Neural cell (in vitro differentiated cells): ENCODE measurements around the gene OR51L1.

Source experiments
- TF ChIP-seq, protein P1 (sequence below): fragments of 450-650 bp; IDR thresholded peaks from 2 replicates; pipeline ENCODE4 v1.5.1; 2014; ENCODE audit warnings: antibody characterized with exemption, mild to moderate bottlenecking, moderate library complexity; ENCODE audit not compliant: poor library complexity, severe bottlenecking
- TF ChIP-seq, protein P2 (sequence below): IDR thresholded peaks from 2 replicates; pipeline ENCODE4 v1.6.1; 2012; ENCODE audit warnings: borderline replicate concordance

DNA sequence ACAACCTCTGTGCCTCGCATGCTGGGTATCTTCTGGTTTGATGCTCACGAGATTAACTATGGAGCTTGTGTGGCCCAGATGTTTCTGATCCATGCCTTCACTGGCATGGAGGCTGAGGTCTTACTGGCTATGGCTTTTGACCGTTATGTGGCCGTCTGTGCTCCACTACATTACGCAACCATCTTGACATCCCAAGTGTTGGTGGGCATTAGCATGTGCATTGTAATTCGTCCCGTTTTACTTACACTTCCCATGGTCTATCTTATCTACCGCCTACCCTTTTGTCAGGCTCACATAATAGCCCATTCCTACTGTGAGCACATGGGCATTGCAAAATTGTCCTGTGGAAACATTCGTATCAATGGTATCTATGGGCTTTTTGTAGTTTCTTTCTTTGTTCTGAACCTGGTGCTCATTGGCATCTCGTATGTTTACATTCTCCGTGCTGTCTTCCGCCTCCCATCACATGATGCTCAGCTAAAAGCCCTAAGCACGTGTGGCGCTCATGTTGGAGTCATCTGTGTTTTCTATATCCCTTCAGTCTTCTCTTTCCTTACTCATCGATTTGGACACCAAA lies 52.2 kb downstream of the OR51L1 start:
- TF ChIP-seq, protein P1, sequence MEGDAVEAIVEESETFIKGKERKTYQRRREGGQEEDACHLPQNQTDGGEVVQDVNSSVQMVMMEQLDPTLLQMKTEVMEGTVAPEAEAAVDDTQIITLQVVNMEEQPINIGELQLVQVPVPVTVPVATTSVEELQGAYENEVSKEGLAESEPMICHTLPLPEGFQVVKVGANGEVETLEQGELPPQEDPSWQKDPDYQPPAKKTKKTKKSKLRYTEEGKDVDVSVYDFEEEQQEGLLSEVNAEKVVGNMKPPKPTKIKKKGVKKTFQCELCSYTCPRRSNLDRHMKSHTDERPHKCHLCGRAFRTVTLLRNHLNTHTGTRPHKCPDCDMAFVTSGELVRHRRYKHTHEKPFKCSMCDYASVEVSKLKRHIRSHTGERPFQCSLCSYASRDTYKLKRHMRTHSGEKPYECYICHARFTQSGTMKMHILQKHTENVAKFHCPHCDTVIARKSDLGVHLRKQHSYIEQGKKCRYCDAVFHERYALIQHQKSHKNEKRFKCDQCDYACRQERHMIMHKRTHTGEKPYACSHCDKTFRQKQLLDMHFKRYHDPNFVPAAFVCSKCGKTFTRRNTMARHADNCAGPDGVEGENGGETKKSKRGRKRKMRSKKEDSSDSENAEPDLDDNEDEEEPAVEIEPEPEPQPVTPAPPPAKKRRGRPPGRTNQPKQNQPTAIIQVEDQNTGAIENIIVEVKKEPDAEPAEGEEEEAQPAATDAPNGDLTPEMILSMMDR = no peak
- TF ChIP-seq, protein P2, sequence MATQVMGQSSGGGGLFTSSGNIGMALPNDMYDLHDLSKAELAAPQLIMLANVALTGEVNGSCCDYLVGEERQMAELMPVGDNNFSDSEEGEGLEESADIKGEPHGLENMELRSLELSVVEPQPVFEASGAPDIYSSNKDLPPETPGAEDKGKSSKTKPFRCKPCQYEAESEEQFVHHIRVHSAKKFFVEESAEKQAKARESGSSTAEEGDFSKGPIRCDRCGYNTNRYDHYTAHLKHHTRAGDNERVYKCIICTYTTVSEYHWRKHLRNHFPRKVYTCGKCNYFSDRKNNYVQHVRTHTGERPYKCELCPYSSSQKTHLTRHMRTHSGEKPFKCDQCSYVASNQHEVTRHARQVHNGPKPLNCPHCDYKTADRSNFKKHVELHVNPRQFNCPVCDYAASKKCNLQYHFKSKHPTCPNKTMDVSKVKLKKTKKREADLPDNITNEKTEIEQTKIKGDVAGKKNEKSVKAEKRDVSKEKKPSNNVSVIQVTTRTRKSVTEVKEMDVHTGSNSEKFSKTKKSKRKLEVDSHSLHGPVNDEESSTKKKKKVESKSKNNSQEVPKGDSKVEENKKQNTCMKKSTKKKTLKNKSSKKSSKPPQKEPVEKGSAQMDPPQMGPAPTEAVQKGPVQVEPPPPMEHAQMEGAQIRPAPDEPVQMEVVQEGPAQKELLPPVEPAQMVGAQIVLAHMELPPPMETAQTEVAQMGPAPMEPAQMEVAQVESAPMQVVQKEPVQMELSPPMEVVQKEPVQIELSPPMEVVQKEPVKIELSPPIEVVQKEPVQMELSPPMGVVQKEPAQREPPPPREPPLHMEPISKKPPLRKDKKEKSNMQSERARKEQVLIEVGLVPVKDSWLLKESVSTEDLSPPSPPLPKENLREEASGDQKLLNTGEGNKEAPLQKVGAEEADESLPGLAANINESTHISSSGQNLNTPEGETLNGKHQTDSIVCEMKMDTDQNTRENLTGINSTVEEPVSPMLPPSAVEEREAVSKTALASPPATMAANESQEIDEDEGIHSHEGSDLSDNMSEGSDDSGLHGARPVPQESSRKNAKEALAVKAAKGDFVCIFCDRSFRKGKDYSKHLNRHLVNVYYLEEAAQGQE = no peak
